DND-41 (cell line): Measurements from ENCODE around the gene POLD1.

ENCODE experiments used
- ATAC-seq: fragments of 200-7000 bp; cut with Tn5 transposase; 3 replicates; pipeline ENCODE4 v1.9.1; 2021; ENCODE audit warnings: low read depth; ENCODE audit not compliant: insufficient read depth
- DNase-seq: peaks from one replicate; pipeline ENCODE4 v3.0.0-alpha.2; 2020
- H2AFZ ChIP-seq: 2 replicates; pipeline ENCODE4 v1.6.0; 2012; ENCODE audit warnings: low read depth, low read length
- H3K27ac ChIP-seq: 2 replicates; pipeline ENCODE4 v1.5.1; 2012; ENCODE audit warnings: low read length, inconsistent platforms
- H3K27me3 ChIP-seq: fragments of 200-600 bp; sonication (generic); 2 replicates; pipeline ENCODE4 v1.6.0; 2012; ENCODE audit warnings: low read length, mild to moderate bottlenecking, inconsistent platforms; ENCODE audit not compliant: insufficient read depth, poor library complexity
- H3K36me3 ChIP-seq: 2 replicates; pipeline ENCODE4 v1.5.1; 2012; ENCODE audit warnings: low read length, inconsistent platforms; ENCODE audit not compliant: insufficient read depth
- H3K4me1 ChIP-seq: 2 replicates; pipeline ENCODE4 v1.5.1; 2012; ENCODE audit warnings: mild to moderate bottlenecking, low read length; ENCODE audit not compliant: insufficient read depth
- H3K4me2 ChIP-seq: 2 replicates; pipeline ENCODE4 v1.6.0; 2012; ENCODE audit warnings: mild to moderate bottlenecking, moderate library complexity, low read length, inconsistent platforms; ENCODE audit not compliant: insufficient read depth
- H3K4me3 ChIP-seq, 2 experiments: fragments of 200-600 bp in 1 of 2; shearing (Covaris generic) in 1 of 2; 2 replicates each; pipeline ENCODE4 v1.5.1; 2012 to 2016; ENCODE audit warnings: inconsistent platforms in 2 of 2, low read length in 2 of 2, mild to moderate bottlenecking in 2 of 2, low read depth in 1 of 2, moderate library complexity in 1 of 2
- H3K79me2 ChIP-seq: 2 replicates; pipeline ENCODE4 v1.6.0; 2012; ENCODE audit warnings: low read length, inconsistent platforms; ENCODE audit not compliant: insufficient read depth
- H3K9ac ChIP-seq: 2 replicates; pipeline ENCODE4 v1.6.0; 2012; ENCODE audit warnings: low read depth, mild to moderate bottlenecking, inconsistent platforms, low read length, moderate library complexity
- H3K9me3 ChIP-seq: 2 replicates; pipeline ENCODE4 v1.5.1; 2012; ENCODE audit warnings: low read length, moderate library complexity, mild to moderate bottlenecking, inconsistent platforms; ENCODE audit not compliant: insufficient read depth, severe bottlenecking
- H4K20me1 ChIP-seq: 2 replicates; pipeline ENCODE4 v1.6.0; 2012; ENCODE audit warnings: low read length; ENCODE audit not compliant: insufficient read depth
- EZH2 ChIP-seq: IDR thresholded peaks from 3 replicates; pipeline ENCODE4 v1.6.1; 2012; ENCODE audit warnings: borderline replicate concordance, low read depth, mild to moderate bottlenecking, moderate library complexity, low read length, inconsistent platforms; ENCODE audit not compliant: severe bottlenecking
- TF ChIP-seq, protein P1 (sequence below): IDR thresholded peaks from 2 replicates; pipeline ENCODE4 v1.5.1; 2012; ENCODE audit warnings: borderline replicate concordance, low read length, moderate library complexity, mild to moderate bottlenecking; ENCODE audit not compliant: poor library complexity, severe bottlenecking; ENCODE audit errors: extremely low read depth

Gene POLD1

DNA sequence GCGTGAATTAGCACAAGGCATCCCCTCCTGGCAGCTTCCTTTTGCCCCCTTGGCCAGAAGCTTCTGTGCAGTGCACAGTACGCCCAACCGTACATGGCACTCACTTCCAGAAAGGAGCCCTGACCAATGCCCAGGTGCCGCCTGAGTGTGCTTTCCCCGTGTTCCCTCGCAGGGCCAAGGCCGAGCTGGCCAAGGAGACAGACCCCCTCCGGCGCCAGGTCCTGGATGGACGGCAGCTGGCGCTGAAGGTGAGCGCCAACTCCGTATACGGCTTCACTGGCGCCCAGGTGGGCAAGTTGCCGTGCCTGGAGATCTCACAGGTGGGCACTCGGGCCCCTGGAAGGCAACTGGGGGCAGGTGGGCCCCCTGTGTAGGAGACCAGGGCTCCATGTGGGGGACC is 25.2 kb downstream of the POLD1 start:
- no peak for TF ChIP-seq EZH2
- TF ChIP-seq, protein P1, sequence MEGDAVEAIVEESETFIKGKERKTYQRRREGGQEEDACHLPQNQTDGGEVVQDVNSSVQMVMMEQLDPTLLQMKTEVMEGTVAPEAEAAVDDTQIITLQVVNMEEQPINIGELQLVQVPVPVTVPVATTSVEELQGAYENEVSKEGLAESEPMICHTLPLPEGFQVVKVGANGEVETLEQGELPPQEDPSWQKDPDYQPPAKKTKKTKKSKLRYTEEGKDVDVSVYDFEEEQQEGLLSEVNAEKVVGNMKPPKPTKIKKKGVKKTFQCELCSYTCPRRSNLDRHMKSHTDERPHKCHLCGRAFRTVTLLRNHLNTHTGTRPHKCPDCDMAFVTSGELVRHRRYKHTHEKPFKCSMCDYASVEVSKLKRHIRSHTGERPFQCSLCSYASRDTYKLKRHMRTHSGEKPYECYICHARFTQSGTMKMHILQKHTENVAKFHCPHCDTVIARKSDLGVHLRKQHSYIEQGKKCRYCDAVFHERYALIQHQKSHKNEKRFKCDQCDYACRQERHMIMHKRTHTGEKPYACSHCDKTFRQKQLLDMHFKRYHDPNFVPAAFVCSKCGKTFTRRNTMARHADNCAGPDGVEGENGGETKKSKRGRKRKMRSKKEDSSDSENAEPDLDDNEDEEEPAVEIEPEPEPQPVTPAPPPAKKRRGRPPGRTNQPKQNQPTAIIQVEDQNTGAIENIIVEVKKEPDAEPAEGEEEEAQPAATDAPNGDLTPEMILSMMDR: no peak
- H3K4me3 ChIP-seq: no peak overlapping the region
- peaks cover 84% of the 10 kb centered on the region for H3K36me3 ChIP-seq
- no peaks in the 10 kb centered on the region for H3K4me1 ChIP-seq
- no peak overlapping the region for H3K4me2 ChIP-seq
- H3K79me2 ChIP-seq: no peaks in the 10 kb centered on the region
- no peak overlapping the region for H3K27ac ChIP-seq
- H4K20me1 ChIP-seq: peaks cover 30% of the 10 kb centered on the region
- no peak overlapping the region for H3K9ac ChIP-seq
- H3K27me3 ChIP-seq: no peaks in the 10 kb centered on the region
- H2AFZ ChIP-seq: no peak overlapping the region
- no peaks in the 10 kb centered on the region for H3K9me3 ChIP-seq
- ATAC-seq (no peak), DNase-seq (no peak)

DNA sequence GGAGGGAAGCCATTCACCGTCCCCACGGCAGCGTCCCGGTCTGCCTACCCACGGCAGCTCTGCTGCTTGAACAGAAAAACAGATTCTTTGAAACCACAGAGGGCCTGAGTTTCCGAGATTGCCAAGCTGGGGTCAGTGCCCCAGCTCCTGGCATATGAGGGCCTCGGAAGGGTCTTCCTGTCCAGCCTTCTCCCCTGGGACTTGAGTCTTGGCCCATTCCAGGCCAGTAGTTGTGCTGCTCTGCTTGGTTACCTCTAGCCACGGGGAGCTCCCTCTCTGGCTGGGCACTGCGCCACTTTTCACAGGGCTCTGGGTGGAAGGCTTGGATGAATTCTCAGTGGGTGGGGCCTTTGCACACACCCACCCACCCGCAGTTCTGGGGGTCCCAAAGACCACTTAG is 26.0 kb downstream of the POLD1 start:
- no peaks in the 10 kb centered on the region for H3K79me2 ChIP-seq
- H4K20me1 ChIP-seq: peaks cover 34% of the 10 kb centered on the region
- DNase-seq (no peak), ATAC-seq (no peak)
- no peak overlapping the region for H3K27ac ChIP-seq
- TF ChIP-seq EZH2: no peak
- TF ChIP-seq, protein P1: no peak
- no peak overlapping the region for H3K4me3 ChIP-seq
- H3K4me2 ChIP-seq: no peak overlapping the region
- peaks cover 85% of the 10 kb centered on the region for H3K36me3 ChIP-seq
- no peaks in the 10 kb centered on the region for H3K27me3 ChIP-seq
- no peaks in the 10 kb centered on the region for H3K9me3 ChIP-seq
- no peaks in the 10 kb centered on the region for H3K4me1 ChIP-seq
- no peak overlapping the region for H3K9ac ChIP-seq
- no peak overlapping the region for H2AFZ ChIP-seq

DNA sequence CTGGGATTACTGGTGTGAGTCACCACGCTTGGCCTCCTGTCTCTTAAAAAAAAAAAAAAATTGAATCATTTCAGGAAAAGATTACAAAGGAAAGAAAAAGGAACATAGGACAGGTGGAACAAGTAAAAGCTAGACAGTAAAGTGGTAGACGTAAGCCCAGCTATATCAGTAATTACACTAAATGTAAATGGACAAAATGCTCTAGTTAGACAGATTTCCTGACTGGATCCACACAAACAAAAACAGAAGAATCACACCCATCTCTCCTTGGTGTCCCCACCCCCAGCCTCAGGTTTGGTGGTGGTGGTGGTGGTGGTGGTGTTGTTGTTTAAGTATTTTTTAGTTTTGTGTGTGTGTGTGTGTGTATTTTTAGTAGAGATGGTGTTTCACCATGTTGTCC is 28.3 kb downstream of the POLD1 start:
- ATAC-seq (no peak), DNase-seq (no peak)
- Histone ChIP-seq H3K79me2 (no peaks in the 10 kb centered on the region), H3K4me3 (no peak overlapping the region), H3K27me3 (no peaks in the 10 kb centered on the region), H4K20me1 (peaks cover 32% of the 10 kb centered on the region), H2AFZ (no peak overlapping the region), H3K9ac (no peak overlapping the region), H3K27ac (no peak overlapping the region), H3K36me3 (peaks cover 77% of the 10 kb centered on the region), H3K9me3 (no peaks in the 10 kb centered on the region), H3K4me1 (no peaks in the 10 kb centered on the region), H3K4me2 (no peak overlapping the region)
- TF ChIP-seq, protein P1: no peak
- no peak for TF ChIP-seq EZH2

DNA sequence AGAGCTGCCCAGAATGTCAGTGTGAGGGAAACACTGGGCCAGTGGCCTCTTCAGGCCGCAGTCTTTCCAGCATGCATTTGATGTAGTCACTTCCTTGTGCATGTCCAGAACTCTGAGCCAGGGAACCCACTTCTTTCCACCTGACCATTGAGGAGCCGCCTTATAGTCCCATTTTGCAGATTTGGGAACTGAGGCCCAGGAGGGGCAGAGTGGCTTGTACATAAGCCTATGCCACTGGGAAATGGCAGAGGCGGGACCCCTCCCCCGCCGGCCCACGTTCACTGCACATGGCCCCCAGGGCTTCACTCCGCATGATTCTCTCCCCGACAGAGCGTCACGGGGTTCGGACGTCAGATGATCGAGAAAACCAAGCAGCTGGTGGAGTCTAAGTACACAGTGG is 28.9 kb downstream of the POLD1 start:
- peaks cover 32% of the 10 kb centered on the region for H4K20me1 ChIP-seq
- H3K9ac ChIP-seq: no peak overlapping the region
- no peak for ATAC-seq
- H3K4me1 ChIP-seq: no peaks in the 10 kb centered on the region
- no peak overlapping the region for H3K27ac ChIP-seq
- no peak for TF ChIP-seq EZH2
- TF ChIP-seq, protein P1: no peak
- H2AFZ ChIP-seq: no peak overlapping the region
- H3K36me3 ChIP-seq: peaks cover 77% of the 10 kb centered on the region
- H3K27me3 ChIP-seq: no peaks in the 10 kb centered on the region
- no peaks in the 10 kb centered on the region for H3K9me3 ChIP-seq
- H3K4me2 ChIP-seq: no peak overlapping the region
- H3K4me3 ChIP-seq: no peak overlapping the region
- no peaks in the 10 kb centered on the region for H3K79me2 ChIP-seq
- DNase-seq: no peak
